Esophagus squamous epithelium (tissue), 5 donors: ENCODE data around the gene RREB1. TPM values are rescaled to one million over a fixed set of nuclear protein-coding genes. Genes with fewer than 3 reads are reported as not detected.
"Not testable (repeated sequence)": the region's sequence is repeated elsewhere in the genome, so short reads cannot be mapped to it uniquely, and the experiment has no call there.

ENCODE experiments used
- DNase-seq: peaks from one replicate; lab custom pipeline; 2025; lab: John Stamatoyannopoulos, UW
- H3K27ac ChIP-seq, 4 donors: fragments of 200-600 bp; sonication (generic); one replicate each; pipeline ENCODE4 v1.5.1; 2016 to 2019; ENCODE audit warnings: mild to moderate bottlenecking in 1 of 4
- H3K27me3 ChIP-seq, 4 donors: fragments of 200-600 bp; sonication (generic); 1 replicate in 3 of 4; 2 replicates in 1 of 4; pipeline versions ENCODE4 v1.5.1 to v1.6.0; 2017 to 2021; ENCODE audit warnings: antibody characterized with exemption in 1 of 4
- H3K36me3 ChIP-seq, 3 donors: fragments of 200-600 bp; sonication (generic); one replicate each; pipeline ENCODE4 v1.5.1; 2016 to 2019
- H3K4me1 ChIP-seq, 3 donors: fragments of 200-600 bp; sonication (generic); one replicate each; pipeline ENCODE4 v1.5.1; 2017 to 2019
- H3K4me3 ChIP-seq, 4 donors: fragments of 200-600 bp; sonication (generic); 1 replicate in 3 of 4; 2 replicates in 1 of 4; pipeline ENCODE4 v1.5.1; 2016 to 2019; ENCODE audit warnings: mild to moderate bottlenecking in 2 of 4, moderate library complexity in 1 of 4
- H3K9me3 ChIP-seq, 3 donors: fragments of 200-600 bp; sonication (generic); one replicate each; pipeline ENCODE4 v1.5.1; 2016 to 2019
- POLR2A ChIP-seq, 4 donors: fragments of 450-650 bp; IDR thresholded peaks; one replicate each; pipeline ENCODE4 v1.6.1; 2017; ENCODE audit warnings: antibody characterized with exemption in 4 of 4, mild to moderate bottlenecking in 4 of 4, moderate library complexity in 3 of 4
- WGBS, 2 donors: methylation state at CpG; one replicate each; pipeline ENCODE4 v1.1.5; 2018; 5-methylcytosine and 5-hydroxymethylcytosine counted together
- intact Hi-C: fragments of 100-400 bp; cut with DNase I; formaldehyde crosslinking; loops from one replicate; pipeline ENCODE4 v1.15.0; 2022
- total RNA-seq, 4 donors: library from RNA; depleted of rRNA; stranded (reverse); fragments of >200 nt; gene quantifications; one replicate each; pipeline ENCODE4 v1.1.0, GENCODE V29; 2016
- TF ChIP-seq, protein P1 (sequence below), 6 experiments: fragments of 450-650 bp in 4 of 6; fragments of 200-600 bp in 2 of 6; sonication (generic) in 2 of 6; IDR thresholded peaks; one replicate each; pipeline ENCODE4 v1.5.1; 2016 to 2019; ENCODE audit warnings: antibody characterized with exemption in 6 of 6, mild to moderate bottlenecking in 4 of 6, moderate library complexity in 4 of 6
- donor health status: DM: yes; HTN: yes; CAD: no.

Gene RREB1
- total RNA-seq, 4 donors from 2014 or later: 41.7 to 79.6 (median 57.5) TPM

DNA sequence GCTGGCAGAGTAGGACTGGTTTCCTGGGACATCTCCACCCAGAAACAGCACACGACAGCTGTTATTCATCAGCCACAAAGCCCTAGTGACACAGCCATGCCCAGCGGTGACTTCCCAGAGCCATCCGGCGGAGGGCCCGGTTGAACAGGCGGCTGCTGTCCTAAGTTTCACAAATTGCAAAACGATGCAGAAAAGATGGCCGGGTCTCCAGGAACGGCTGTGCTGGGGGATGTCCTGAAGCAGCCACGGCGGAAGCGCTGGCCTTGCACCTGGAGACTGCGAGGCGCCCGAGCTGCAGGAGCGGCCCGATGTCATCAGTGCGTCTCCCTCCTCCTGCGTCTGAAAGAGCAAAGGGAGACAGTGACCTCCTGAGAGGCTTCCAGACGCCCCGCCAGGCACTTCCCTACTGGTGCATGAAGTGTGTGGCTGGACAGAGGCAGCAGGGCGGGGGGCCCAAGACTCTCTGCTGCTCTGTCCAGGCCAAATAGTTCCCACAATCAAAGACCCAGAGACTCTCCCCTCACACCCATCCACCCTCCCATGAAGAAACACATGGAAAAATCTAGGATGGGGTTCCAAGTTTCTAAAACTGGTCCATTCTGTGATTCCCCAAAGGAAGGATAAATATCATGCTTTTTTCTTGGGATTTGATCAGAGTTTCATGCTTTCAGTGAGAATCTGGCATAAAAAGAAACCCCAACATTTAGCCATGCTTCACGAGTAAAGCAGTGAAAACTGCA lies 161.2 kb downstream of the RREB1 start:
- no peak for DNase-seq
- Histone ChIP-seq H3K9me3 (no peaks in the 10 kb centered on the region), H3K36me3 (no peaks in the 10 kb centered on the region), H3K4me1 (peaks cover 0 to 34% (median 7%) of the 10 kb centered on the region in 3 donors), H3K4me3 (no peak overlapping the region), H3K27ac (peak overlapping the region in 1 of 4 donors; percentile 67), H3K27me3 (no peaks in the 10 kb centered on the region)
- TF ChIP-seq, protein P1, sequence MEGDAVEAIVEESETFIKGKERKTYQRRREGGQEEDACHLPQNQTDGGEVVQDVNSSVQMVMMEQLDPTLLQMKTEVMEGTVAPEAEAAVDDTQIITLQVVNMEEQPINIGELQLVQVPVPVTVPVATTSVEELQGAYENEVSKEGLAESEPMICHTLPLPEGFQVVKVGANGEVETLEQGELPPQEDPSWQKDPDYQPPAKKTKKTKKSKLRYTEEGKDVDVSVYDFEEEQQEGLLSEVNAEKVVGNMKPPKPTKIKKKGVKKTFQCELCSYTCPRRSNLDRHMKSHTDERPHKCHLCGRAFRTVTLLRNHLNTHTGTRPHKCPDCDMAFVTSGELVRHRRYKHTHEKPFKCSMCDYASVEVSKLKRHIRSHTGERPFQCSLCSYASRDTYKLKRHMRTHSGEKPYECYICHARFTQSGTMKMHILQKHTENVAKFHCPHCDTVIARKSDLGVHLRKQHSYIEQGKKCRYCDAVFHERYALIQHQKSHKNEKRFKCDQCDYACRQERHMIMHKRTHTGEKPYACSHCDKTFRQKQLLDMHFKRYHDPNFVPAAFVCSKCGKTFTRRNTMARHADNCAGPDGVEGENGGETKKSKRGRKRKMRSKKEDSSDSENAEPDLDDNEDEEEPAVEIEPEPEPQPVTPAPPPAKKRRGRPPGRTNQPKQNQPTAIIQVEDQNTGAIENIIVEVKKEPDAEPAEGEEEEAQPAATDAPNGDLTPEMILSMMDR (IDR thresholded peaks at IDR 0.05): no peak
- TF ChIP-seq POLR2A (IDR thresholded peaks at IDR 0.05): no peak
- whole genome bisulfite sequencing, 2 donors: 79 to 100% methylated on average over 1 of the region's 23 CpGs
- intact Hi-C loops: no loop called here

DNA sequence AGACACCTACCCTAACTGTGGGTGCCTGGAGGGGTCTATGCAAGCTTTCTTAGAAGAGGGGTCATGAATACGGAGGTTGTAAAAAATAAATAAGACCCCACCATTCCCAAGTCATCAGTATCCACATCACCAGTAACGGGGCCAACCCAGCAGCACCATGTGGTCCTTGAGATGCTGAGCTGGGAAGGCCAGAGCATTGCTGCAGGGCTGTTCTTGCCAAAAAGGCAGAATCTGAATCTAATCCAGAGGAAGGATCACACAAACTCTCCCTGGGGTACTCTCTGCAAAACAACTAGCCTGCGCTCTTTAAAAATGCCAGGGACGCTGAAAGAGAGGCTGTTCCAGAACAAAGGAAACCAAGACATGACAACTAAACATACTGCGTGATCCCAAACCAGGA lies 162.1 kb downstream of the RREB1 start:
- Histone ChIP-seq H3K4me1 (peaks cover 0 to 34% (median 7%) of the 10 kb centered on the region in 3 donors), H3K36me3 (no peaks in the 10 kb centered on the region), H3K27ac (no peak overlapping the region), H3K4me3 (no peak overlapping the region), H3K9me3 (no peaks in the 10 kb centered on the region), H3K27me3 (no peaks in the 10 kb centered on the region)
- DNase-seq: no peak
- TF ChIP-seq, protein P1 (IDR thresholded peaks at IDR 0.05): no peak
- TF ChIP-seq POLR2A (IDR thresholded peaks at IDR 0.05): no peak
- intact Hi-C loops: no loop called here
- 77 to 82% methylated on average over 5 of the region's 5 CpGs for WGBS, 2 donors

DNA sequence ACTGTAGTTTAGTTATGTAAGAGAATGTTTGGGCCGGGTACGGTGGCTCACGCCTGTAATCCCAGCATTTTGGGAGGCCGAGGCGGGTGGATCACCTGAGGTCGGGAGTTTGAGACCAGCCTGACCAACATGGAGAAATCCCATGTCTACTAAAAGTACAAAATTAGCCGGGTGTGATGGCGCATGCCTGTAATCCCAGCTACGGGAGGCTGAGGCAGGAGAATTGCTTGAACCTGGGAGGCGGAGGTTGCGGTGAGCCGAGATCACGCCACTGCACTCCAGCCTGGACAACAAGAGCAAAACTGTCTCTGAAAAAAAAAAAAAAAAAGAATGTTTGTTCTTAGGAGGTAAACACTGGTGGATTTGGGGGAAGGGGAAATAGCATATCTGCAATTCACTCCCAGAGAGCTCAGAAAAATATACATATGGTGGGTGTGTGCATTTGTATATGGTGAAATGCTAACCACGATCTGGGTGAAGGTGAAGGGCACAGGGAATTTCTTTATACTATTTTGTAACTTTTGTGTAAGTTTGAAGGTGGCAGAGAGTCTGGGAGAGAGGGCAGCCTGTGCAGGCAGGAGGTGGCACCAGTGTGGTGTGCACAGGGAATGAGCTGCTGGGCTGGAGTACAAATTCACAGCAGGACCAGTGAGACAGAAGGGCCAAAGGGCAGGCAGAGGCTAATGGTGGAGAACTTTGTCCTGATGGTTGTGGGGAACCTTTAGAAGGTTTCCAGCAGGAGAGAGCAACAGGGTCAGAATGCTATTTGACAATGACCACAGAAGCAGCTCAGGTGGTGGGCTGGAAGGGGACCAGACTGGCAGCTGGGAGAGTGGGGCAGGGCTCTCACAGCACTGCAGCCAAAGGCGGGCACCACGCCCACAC lies 162.8 kb downstream of the RREB1 start:
- DNase-seq: no peak
- Histone ChIP-seq H3K36me3 (no peaks in the 10 kb centered on the region), H3K4me1 (peaks cover under 1 to 39% (median 7%) of the 10 kb centered on the region in 3 donors), H3K9me3 (no peaks in the 10 kb centered on the region), H3K27me3 (no peaks in the 10 kb centered on the region), H3K4me3 (no peak overlapping the region), H3K27ac (no peak overlapping the region)
- TF ChIP-seq POLR2A (IDR thresholded peaks at IDR 0.05): no peak
- TF ChIP-seq, protein P1 (IDR thresholded peaks at IDR 0.05): no peak
- intact Hi-C loops: no loop called here
- WGBS, 2 donors: 83 to 85% methylated on average over 12 to 14 of the region's 16 CpGs

DNA sequence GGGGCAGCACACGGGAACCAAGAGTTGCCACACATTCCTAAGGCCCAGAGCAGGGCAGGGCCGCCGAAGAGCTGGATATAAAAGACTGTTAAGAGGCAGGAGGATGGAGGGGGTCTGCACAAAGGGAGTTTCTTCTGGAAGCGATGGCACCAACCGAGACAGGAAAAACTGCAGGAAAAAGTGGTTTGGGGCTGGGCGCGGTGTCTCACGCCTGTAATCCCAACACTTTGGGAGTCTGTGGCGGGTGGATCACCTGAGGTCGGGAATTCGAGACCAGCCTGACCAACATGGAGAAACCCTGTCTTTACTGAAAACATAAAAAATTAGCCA lies 163.4 kb downstream of the RREB1 start:
- WGBS, 2 donors: 74 to 84% methylated on average over 11 of the region's 11 CpGs
- H3K27ac ChIP-seq: no peak overlapping the region
- TF ChIP-seq, protein P1 (IDR thresholded peaks at IDR 0.05): no peak
- no peak for TF ChIP-seq POLR2A (IDR thresholded peaks at IDR 0.05)
- no peak overlapping the region for H3K4me3 ChIP-seq
- intact Hi-C loops: no loop called here
- peaks cover 3 to 45% (median 7%) of the 10 kb centered on the region in 3 donors for H3K4me1 ChIP-seq
- DNase-seq: no peak
- no peaks in the 10 kb centered on the region for H3K27me3 ChIP-seq
- H3K36me3 ChIP-seq: no peaks in the 10 kb centered on the region
- no peaks in the 10 kb centered on the region for H3K9me3 ChIP-seq

DNA sequence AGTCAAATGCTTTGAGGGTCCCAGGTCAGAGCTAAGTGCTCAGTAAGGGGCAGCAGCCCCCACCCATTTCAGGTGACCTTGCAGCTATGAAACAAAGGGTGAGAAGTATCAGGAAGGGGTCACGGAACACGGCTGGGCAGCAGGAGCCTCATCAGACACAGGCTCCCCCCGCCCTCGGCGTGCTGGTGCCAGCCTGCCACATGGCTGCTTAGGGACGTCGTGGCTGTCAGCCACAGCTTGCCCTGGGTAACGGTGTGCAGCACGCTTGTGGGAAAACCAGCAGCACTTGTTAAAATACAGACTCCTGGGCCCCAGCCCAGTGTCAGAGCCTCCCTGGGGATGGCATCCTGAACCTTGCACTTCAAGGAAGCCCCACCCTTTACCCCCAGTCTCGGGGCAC lies 165.9 kb downstream of the RREB1 start:
- Histone ChIP-seq H3K36me3 (no peaks in the 10 kb centered on the region), H3K27me3 (no peaks in the 10 kb centered on the region), H3K27ac (no peak overlapping the region), H3K9me3 (no peaks in the 10 kb centered on the region), H3K4me3 (no peak overlapping the region), H3K4me1 (peaks cover 0 to 43% (median 9%) of the 10 kb centered on the region in 3 donors)
- intact Hi-C loops: no loop called here
- no peak for DNase-seq
- TF ChIP-seq, protein P1 (IDR thresholded peaks at IDR 0.05): no peak
- TF ChIP-seq POLR2A (IDR thresholded peaks at IDR 0.05): no peak
- WGBS, 2 donors: 79 to 83% methylated on average over 6 to 10 of the region's 10 CpGs

DNA sequence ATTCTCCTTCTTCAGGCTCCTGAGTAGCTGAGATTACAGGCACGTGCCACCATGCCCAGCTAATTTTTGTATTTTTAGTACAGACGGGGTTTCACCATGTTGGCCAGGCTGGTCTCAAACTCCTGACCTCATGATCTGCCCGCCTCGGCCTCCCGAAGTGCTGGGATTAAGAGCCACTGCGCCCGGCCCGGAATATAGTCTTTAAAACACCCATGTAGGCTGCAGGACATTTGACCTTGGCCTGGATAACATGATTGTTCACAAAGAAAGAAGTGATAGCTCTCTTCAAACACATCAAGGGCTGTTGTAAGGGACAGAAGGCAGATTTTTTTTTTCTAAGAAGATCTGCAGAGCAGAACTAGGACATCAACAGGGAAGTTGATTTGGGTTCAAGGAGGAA lies 166.8 kb downstream of the RREB1 start:
- DNase-seq, H3K27me3 ChIP-seq, H3K36me3 ChIP-seq, H3K27ac ChIP-seq, H3K4me3 ChIP-seq, H3K9me3 ChIP-seq, intact Hi-C loops: not testable (repeated sequence)
- 86 to 88% methylated on average over 8 of the region's 8 CpGs for WGBS, 2 donors
- peaks cover 0 to 47% (median 9%) of the 10 kb centered on the region in 3 donors for H3K4me1 ChIP-seq
